ENCODE results near the gene EPHA6. TPM values are rescaled to one million over a fixed set of nuclear protein-coding genes. Genes with fewer than 3 reads are reported as not detected.

EPHA6 gene
- total RNA-seq, 2 experiments from 2014 or later, result not detected

DNA sequence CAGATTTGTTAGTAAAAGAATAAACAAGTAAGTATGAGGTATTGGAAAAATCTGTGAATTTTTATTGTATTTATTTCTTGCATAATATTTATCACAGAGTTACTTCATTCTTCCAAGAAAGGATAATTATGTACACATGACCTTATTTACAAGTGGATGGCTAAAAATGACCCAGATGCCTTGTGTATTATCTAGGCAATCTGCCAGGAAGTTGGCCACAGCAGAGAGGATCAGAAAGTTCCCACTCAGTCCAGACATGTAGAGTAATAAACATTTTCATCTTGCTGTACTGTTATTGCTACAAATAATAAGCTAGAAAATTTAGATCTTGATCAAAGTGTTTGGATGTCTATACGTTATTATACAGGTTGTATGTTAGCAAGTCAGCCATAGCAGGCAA, 317.1 kb downstream of the EPHA6 start:
- ChIA-PET POLR2A (no interaction called here), CTCF (no interaction called here)

DNA sequence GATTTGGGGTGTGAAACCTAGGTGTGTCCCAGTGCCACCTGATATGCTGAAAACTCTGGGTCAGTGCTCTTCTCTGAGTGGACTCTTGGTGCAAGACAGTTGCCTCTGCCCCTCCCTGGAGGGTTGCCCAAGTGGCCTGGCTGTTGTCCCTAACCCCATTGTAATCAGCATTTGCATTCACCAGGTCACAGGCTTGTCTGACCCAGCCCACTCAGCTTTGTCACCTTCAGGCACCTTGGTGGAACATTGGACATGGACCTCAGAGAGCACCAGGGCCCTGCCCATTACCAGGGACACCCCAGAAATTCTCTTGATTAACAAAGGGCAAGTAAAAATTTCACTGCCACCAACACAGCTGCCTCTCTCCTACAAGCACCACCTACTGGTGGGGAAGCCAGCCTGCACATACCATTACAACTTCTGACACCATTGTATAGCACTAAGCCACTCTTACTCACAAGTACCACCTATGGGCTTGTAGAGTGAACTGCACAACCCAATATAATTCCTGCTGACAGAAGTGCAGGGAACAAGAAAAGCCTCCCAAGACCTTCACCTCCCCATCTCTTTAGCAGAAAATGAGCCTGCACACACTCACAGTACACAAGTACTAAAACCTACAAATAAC, 324.6 kb downstream of the EPHA6 start:
- CTCF ChIA-PET, result no interaction called here
- POLR2A ChIA-PET, result no interaction called here

DNA sequence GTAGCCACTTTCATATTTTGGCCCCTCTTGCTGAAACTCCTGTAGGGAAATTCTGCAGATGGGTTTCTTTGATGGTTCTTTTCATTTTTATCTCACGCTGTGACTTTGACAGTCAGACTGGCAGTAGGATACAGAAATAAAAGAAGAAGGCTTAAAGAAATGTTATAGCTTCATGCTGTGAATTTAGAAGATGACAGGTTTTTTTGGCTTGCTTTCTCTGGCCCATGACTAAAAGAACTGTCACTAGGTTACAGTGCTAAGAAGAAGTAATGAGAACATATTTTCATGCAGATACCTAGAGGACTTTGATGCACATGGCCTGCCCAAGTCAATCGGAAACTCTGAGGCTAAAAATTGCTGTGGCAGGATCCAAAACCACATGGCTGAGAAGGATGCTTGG, 334.5 kb downstream of the EPHA6 start:
- POLR2A ChIA-PET, result no interaction called here
- CTCF ChIA-PET, result no interaction called here

DNA sequence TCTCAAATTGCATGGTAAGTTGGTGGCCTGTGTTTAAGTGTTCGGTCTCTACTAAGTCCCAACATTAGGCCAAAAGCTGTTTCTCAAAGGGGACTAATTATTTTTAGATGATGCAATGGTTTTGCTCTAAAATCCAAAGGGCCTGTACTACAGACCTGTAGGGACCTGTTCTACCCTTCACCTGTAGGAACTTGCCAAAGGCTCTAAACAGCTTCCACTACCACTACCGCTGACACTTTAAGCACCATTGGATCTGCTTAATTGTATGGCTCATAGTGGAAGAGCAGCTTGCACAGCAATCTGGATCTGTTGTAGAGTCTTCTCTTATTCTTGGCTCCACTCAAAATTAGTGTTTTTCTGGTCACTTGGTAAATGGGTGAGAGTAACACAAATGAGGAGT, 346.8 kb downstream of the EPHA6 start:
- CTCF ChIA-PET, result no interaction called here

DNA sequence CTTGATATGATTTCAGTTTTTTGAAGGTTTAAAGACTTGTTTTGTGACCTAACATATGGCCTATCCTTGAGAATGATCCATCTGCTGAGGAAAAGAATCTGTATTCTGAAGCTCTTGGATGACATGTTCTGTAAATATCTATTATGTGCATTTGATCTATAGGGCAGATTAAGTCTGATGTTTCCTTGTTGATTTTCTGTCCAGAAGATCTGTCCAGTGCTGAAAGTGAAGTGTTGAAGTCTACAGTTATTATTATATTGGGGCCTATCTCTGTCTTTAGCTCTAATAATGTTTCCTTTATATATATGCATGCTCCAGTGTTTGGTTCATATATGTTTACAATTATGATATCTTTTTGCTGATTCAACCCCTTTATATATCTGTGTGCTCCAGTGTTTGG, 362.8 kb downstream of the EPHA6 start:
- CTCF ChIA-PET, result no interaction called here
- POLR2A ChIA-PET, result no interaction called here

More for the DNA sequence above, 346.8 kb downstream of the EPHA6 start:
- POLR2A ChIA-PET, result no interaction called here

DNA sequence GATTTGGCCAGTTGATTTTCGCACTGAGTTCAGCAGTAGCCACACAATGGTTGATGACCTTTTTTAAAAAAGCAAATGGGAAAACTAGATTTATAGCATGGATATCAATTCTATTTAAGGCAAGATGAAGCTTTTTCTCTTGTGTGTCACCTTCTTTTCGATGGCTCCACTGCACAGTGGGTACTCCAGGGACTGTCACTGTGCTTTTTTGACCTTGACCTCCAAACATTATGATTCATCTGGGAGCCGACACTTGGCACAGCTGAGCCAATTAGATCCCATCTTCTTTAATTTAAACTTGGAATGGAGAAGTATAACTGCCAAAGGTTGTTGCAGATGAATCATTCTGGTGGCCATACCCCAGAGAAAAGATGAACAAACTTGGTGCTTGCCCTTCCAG, 367.3 kb downstream of the EPHA6 start:
- ChIA-PET POLR2A (no interaction called here), CTCF (no interaction called here)

DNA sequence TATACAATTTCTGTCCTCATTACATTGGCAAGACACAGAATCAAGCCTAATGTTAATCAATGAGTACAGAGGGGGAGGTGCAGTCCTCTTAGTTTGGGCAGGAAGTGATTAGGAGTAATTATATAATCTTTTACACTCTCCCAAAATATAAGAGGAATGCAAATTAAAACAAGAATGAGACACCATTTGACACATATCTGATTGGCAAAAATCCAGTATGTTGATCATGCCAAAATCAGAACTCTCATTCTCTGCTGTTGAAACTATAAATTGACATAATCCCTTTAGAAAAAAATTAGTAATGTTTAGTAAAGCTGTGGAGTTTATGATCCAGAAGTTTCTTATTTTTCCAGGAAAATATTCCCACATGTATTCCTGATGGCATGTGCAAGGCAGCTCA, 373.4 kb downstream of the EPHA6 start:
- ChIA-PET CTCF (no interaction called here), POLR2A (no interaction called here)

DNA sequence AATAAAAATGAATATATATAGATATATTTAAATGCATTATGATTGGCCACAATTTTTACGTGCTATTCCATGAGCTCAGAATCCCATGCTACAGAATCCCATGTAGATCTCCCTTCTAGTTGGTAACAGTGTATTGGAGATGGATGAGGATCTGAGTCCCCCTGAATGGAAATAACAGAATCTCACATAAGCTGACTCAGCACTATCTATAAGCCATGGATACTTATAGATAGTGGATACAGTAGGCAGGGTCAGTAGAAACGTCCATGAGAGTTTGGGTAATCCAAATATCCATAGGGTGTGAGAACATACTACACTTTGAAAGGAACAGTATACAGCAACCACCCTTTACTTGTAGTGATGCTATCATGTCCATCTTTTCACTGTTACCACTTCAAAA, 375.4 kb downstream of the EPHA6 start:
- ChIA-PET POLR2A (no interaction called here), CTCF (no interaction called here)

DNA sequence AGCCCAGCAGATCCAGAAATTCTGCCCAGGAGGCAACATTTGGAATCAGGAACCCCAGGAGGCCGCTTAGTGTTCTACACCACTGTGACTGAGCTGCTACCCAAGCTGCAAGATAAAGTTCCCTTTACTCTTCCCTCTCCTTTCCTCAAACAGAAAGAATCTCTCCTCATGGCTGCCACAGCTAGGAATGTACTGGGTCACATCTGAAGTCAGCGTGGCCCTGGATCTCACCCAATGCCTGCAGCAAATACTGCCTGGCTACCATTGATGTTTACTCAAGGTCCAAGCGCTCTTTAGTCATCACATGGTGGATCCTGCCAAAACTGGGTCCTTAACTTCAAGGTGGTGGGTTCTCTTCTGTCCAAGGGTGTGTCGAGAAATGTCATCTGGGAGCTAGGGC, 382.7 kb downstream of the EPHA6 start:
- POLR2A ChIA-PET, result no interaction called here
- CTCF ChIA-PET, result no interaction called here

DNA sequence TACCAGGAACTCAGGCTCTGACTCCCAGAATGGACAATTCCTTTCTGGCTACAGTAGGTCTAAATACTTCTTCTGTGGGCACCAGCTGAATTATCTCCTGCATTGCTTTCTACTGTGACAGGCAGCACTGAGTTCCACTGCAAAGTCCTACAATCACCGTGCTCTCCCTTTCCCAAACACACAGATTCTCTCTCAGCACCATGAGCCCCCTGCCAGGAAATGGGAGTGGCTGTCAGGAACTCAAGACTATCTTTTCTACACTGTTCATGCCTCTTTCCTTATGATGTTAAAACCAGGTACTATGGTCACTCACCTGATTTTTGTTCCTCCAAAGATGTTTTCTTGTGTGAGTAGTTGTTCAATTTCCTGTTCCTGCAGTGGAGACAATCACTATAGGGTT, 383.4 kb downstream of the EPHA6 start:
- ChIA-PET CTCF (no interaction called here), POLR2A (no interaction called here)

DNA sequence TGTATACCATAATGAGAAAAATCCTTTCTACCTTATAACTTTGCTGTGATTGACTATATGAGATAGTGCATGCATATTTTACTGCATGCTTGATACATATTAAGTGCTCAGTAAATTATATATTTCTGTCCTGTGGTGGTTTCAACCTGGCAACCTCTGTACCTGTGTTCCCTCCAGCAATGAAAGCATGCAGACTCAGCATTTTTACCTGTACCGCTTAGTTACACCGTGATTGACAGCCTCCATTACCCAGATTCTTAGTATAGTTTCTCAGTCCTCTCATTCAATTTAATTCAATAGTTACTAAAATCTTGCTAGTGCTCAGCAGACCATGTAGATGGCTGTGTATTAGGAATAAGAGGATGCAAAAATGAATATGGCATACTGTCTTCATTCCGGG, 386.0 kb downstream of the EPHA6 start:
- POLR2A ChIA-PET, result no interaction called here

DNA sequence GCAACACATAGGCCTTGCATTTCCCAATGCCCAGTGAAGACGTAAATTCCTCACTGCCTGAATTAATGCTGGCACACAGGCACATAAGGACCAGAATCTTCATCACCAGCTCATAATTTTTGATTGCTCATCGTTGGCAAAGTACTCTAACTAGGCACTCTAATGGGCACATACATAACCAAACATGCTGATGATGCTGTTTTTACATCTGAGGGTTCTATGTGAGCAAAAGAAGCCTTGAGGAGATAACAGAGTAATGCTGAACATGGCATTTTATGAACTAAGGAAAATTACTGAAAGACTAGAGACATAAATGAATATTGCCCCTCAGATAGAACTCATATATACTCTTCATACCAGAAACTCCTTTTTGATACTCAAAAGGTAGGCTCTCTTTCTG, 387.4 kb downstream of the EPHA6 start:
- ChIA-PET POLR2A (no interaction called here), CTCF (no interaction called here)

More for the DNA sequence above, 386.0 kb downstream of the EPHA6 start:
- CTCF ChIA-PET, result no interaction called here

DNA sequence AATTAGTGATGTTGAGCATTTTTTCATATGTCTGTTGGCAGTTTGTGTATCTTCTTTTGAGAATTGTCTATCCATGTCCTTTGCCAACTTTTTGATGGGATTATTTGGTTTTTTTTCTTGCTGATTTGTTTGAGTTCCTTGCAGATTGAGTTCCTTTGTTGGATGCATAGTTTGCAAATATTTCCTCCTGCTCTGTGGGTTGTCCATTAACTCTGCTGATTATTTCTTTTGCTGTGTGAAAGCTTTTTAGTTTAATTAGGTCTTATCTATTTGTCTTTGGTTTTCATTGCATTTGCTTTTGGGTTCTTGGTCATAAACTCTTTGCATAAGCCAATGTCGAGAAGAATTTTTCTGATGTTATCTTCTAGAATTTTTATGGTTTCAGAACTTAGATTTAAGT, 414.6 kb downstream of the EPHA6 start:
- CTCF ChIA-PET, result no interaction called here
- POLR2A ChIA-PET, result no interaction called here

DNA sequence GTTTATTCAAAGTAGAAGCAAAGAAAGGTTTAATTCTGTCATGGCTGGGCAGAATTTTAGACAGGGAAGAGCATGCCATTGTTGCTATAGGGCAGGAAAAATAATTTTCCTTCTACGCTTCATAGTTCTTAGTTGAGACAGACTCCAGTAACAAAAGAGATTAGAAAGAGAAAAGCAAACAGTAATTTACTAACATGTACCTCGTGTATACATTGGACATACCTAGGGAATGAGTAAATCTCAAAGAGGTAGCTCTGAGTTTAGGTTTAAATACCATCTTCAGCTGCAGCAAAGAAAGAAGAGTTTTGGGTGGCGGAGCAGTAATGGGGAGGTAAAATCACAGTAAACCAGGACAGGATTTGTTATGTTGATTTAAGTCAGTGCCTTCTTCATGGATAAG, 416.1 kb downstream of the EPHA6 start:
- ChIA-PET CTCF (no interaction called here), POLR2A (no interaction called here)

DNA sequence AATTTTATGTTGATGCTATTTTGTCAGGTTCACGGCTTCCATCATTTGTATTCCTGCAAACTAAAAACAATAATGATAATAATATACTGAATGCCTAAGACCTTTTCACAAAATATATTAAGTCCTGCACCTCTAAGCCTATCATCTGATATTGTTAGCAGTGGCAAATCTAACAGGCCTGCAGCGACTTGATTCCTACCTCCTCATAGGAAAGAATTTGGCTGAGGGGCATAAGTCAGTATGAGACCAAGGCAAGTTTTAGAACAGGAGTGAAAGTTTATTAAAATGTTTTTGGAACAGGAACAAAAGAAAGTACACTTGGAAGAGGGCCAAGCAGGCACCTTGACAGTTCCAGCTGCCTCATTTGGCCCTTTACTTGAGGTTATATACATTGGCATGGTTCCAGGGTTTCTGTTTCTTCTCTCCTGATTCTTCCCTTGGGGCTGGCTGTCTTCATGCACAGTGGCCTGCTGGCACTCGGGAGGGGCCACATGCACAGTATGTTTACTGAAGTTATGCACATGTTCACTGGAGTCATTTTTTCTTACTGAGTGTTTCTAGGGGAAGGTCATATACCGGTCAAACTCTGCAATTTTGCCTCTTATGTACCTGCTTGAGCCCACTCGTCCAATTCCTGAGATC, 418.1 kb downstream of the EPHA6 start:
- CTCF ChIA-PET, result no interaction called here
- POLR2A ChIA-PET, result no interaction called here

DNA sequence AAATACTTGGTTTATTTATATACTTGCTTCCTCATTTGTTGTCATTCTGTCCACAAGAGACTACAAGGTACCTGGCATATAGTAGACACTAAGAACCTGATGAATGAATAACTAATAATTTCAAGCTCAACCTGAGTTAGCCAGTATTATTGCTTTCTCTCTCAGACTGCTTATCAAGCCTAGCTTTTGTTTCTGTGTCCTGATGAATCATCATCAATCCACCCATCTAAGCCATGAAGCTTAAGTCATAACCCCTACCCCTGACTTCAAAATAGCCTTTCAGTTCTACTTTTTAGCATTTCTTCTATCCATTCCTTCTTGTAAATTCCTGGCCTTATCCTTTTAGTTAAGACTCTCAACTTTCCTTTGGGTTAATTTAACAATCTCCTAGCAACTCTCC, 420.8 kb downstream of the EPHA6 start:
- CTCF ChIA-PET, result no interaction called here
- POLR2A ChIA-PET, result no interaction called here

DNA sequence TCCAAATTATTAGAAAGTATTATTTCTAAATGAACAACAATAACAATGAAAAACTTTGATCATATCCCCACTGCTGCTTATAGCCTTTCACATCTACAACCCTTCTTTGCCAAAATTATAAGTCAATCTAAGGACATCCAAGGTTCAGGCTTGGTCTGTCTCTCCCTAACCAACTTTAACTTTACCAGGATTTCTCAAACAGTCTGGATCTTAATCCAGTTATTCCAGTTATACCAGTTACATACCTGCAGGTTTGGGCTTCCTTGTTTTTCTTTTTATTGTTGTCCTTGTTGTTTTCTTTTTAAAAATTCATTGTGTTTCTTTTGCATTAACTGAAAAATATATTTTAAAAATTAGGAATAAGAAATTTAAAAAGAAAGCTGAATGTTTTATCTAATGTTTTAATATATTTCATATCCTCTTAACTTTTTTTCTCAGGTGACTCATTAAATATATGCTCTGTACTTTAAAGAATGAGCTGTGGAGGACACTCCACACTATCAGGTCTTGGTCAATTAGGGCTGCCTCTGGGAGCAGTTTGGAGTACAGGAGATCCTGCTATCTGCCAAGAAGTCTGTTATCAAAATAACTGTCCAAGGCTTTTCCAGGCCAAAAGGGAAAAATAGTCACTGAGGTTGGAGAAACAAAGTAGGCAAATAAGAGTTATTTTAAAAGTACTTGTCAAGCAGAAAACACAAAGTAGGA, 421.4 kb downstream of the EPHA6 start:
- ChIA-PET CTCF (no interaction called here), POLR2A (no interaction called here)

DNA sequence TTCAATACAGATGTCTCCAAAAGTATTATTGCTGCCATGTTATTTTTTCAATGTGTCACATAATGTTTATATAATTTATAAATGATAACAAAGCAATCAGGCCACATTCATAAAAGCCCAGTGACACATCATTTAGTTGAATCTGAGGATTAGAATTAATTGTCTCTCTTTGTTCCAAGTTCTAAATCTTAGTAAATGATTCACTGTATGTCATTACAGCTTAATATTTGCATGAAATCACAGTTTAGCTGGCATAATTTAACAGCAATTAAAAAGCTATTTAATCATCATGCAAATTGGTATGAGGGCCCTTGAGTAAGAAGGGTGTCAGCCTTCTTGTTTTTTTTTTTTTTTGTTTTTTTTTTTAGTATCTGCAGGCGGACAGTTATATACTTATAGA, 427.0 kb downstream of the EPHA6 start:
- CTCF ChIA-PET, result no interaction called here

DNA sequence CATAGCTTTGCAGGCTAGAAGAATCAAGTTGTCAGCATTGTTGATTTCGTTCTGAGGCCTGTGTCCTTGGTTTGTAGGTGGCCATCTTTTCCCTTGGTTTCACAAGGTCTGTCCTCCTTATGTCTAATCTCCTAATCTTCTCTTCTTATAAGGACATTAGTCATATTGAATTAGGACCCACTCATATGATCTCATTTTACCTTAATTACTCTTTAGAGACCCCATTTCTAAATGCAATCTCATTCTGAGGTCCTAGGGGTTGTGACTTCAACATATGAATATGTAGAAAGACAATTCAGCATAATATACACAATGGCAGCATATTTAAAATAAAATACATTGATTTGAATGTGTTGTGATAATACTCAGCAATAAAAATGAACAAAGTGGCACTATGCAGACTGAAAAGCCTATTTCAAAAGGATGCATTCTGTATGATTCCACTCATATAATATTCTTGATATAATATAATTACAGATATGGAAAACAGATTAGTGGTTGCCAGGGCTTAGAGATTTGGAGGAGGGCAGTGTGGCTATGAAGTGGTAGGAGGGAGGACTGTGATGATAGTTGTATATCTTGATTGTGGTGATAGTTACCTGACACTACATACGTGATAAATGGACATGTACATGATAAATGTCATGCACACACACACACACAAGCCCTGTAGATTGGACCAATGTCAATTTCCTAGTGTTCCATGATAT, 431.0 kb downstream of the EPHA6 start:
- ChIA-PET CTCF (no interaction called here), POLR2A (no interaction called here)

More for the DNA sequence above, 427.0 kb downstream of the EPHA6 start:
- POLR2A ChIA-PET, result no interaction called here

DNA sequence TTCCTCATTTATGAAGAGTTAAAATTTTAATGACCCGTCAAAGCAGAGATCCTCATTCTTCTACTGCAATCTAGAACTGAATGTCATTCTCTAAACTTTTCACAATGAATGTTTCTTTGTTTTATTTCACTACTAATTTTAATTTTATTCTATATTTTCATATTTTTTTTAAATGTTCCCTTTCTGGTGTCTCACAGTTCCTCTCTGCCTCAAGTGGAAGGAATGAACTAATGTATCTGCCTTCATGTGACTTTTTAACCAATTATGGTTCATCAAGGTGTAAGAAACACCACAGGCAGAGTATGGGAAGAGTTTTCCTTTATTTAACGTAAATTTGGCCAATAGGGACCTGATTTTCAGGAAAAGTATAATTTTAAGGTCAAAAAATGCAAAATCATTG, 441.7 kb downstream of the EPHA6 start:
- POLR2A ChIA-PET, result no interaction called here
- CTCF ChIA-PET, result no interaction called here

DNA sequence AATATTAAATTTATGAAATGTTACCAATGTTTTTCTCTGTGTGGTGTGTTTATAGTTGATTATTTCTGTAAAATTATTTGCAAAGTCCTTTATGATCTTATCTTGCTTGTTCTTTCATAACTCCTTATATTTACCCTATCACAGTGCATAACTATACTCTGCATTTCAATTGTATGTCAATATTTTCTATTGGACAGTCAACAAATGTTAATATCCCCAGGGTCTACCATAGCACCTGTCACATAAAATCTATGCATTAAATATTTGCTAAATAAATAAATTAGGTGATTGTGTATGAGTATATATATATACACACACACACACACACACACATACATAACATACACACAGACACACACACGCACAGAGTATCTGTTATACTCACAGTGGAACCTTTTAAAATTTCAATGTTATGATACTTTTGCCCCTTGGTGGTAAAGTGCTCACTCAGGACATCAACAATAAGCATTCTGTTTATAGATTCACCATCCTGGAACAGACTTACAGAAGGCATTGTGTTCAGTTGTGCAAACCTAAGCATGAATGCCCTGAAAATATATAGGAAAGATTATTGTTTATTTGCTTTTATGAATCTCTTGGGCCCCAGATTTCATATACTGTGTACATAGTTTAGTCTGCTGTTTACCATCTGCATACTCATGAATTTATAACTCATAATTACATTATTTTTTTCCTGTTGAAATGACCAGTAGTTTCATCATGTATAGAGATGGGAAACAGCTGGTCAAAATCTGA, 443.7 kb downstream of the EPHA6 start:
- POLR2A ChIA-PET, result no interaction called here
- CTCF ChIA-PET, result no interaction called here

Measured in activated CD8-positive, alpha-beta memory T cell treated with anti-CD3 and anti-CD28 coated beads for 36 hours (primary cell).